Endodermal cell (in vitro differentiated cells): ENCODE data around the gene ZNF618. TPM values are rescaled to one million over a fixed set of nuclear protein-coding genes. Genes with fewer than 3 reads are reported as not detected.

ENCODE experiments used
- DNase-seq: peaks from one replicate; pipeline ENCODE4 v3.0.0-alpha.2; 2017
- H3K27ac ChIP-seq: 2 replicates; pipeline ENCODE4 v1.5.1; 2013; ENCODE audit warnings: mild to moderate bottlenecking, low read depth, low read length, moderate library complexity
- H3K27me3 ChIP-seq: 2 replicates; pipeline ENCODE4 v1.6.1; 2013; ENCODE audit warnings: mild to moderate bottlenecking, low read length, moderate library complexity; ENCODE audit not compliant: insufficient read depth, control insufficient read depth, poor library complexity, severe bottlenecking
- H3K36me3 ChIP-seq: 2 replicates; pipeline ENCODE4 v1.7.0; 2013; ENCODE audit warnings: mild to moderate bottlenecking, low read length, moderate library complexity; ENCODE audit not compliant: control insufficient read depth, insufficient read depth
- H3K4me1 ChIP-seq: one replicate; pipeline ENCODE4 v1.7.0; 2013; ENCODE audit warnings: low read length; ENCODE audit not compliant: control insufficient read depth, insufficient read depth
- H3K4me3 ChIP-seq: 2 replicates; pipeline ENCODE4 v1.5.1; 2013; ENCODE audit warnings: mild to moderate bottlenecking, low read length, moderate library complexity
- H3K9ac ChIP-seq: 2 replicates; pipeline ENCODE4 v1.6.1; 2013; ENCODE audit warnings: mild to moderate bottlenecking, low read length, moderate library complexity; ENCODE audit not compliant: poor library complexity, severe bottlenecking; ENCODE audit errors: extremely low read depth
- H3K9me3 ChIP-seq: 2 replicates; pipeline ENCODE4 v1.6.1; 2013; ENCODE audit warnings: mild to moderate bottlenecking, low read length, moderate library complexity; ENCODE audit not compliant: control insufficient read depth
- H3K27ac Mint-ChIP-seq: 2 replicates; pipeline ENCODE4 v1.8.0; 2020; ENCODE audit warnings: mixed read lengths
- H3K27me3 Mint-ChIP-seq: 2 replicates; pipeline ENCODE4 v1.8.0; 2021; ENCODE audit warnings: mild to moderate bottlenecking, mixed read lengths; ENCODE audit not compliant: insufficient read depth
- H3K36me3 Mint-ChIP-seq: 2 replicates; pipeline ENCODE4 v1.8.0; 2020; ENCODE audit warnings: low read depth, mixed read lengths
- H3K4me1 Mint-ChIP-seq: 2 replicates; pipeline ENCODE4 v1.8.0; 2020; ENCODE audit warnings: mixed read lengths
- H3K4me3 Mint-ChIP-seq: 2 replicates; pipeline ENCODE4 v1.8.0; 2020; ENCODE audit warnings: mild to moderate bottlenecking, moderate library complexity, mixed read lengths
- H3K9me3 Mint-ChIP-seq: 2 replicates; pipeline ENCODE4 v1.8.0; 2020; ENCODE audit warnings: mild to moderate bottlenecking, mixed read lengths
- CTCF ChIP-seq: fragments of 200-600 bp; sonication (generic); conservative IDR thresholded peaks from 2 replicates; pipeline ENCODE4 v1.5.0; 2021; ENCODE audit warnings: antibody characterized with exemption, mild to moderate bottlenecking
- WGBS, 2 experiments: methylation state at CpG; one replicate each; pipeline versions ENCODE4 v1.1.5 to v1.1.7; 2013; ENCODE audit warnings: missing lambda C conversion rate in 2 of 2, mixed read lengths in 1 of 2; ENCODE audit not compliant: insufficient coverage in 1 of 2, insufficient read length in 1 of 2; 5-methylcytosine and 5-hydroxymethylcytosine counted together
- total RNA-seq, 2 donors: library from RNA; stranded (reverse); fragmentation: NEBNext Ultra II Directional in 1 of 2; extraction: Animal tissue kit (Norgen Biotek cat#: 25700) in 1 of 2; gene quantifications; 2 replicates in 1 of 2; 3 replicates in 1 of 2; pipeline ENCODE4 v1.2.1, GENCODE V29; 2021

The ZNF618 gene
- total RNA-seq, 2 donors from 2014 or later, result 34.5 to 37.5 TPM

- Mint-ChIP-seq H3K36me3 (peaks cover 58% of the 10 kb centered on the region), H3K4me3 (no peak overlapping the region), H3K27ac (peak overlapping the region; percentile 1), H3K27me3 (no peaks in the 10 kb centered on the region), H3K9me3 (no peaks in the 10 kb centered on the region), H3K4me1 (no peaks in the 10 kb centered on the region)
- Histone ChIP-seq H3K4me1 (no peaks in the 10 kb centered on the region), H3K36me3 (peaks cover 37% of the 10 kb centered on the region), H3K4me3 (no peak overlapping the region), H3K9me3 (no peaks in the 10 kb centered on the region), H3K27ac (no peak overlapping the region), H3K27me3 (no peaks in the 10 kb centered on the region), H3K9ac (no peak overlapping the region)
- TF ChIP-seq CTCF, result no peak
- WGBS, 2 experiments, result 95 to 98% methylated on average over 6 to 9 of the region's 9 CpGs
- peak; percentile 38 for DNase-seq
Measured at GRCh38 chr9:114030364-114030763, 154.3 kb downstream of the ZNF618 start.

- Histone ChIP-seq H3K4me3 (no peak overlapping the region), H3K36me3 (peaks cover 32% of the 10 kb centered on the region), H3K27ac (no peak overlapping the region), H3K9me3 (no peaks in the 10 kb centered on the region), H3K4me1 (no peaks in the 10 kb centered on the region), H3K9ac (no peak overlapping the region), H3K27me3 (no peaks in the 10 kb centered on the region)
- Mint-ChIP-seq H3K27ac (no peak overlapping the region), H3K4me3 (no peak overlapping the region), H3K4me1 (no peaks in the 10 kb centered on the region), H3K27me3 (no peaks in the 10 kb centered on the region), H3K36me3 (peaks cover 59% of the 10 kb centered on the region), H3K9me3 (no peaks in the 10 kb centered on the region)
- no peak for TF ChIP-seq CTCF
- DNase-seq, result peak; percentile 27
- WGBS, 2 experiments, result 93 to 96% methylated on average over 3 to 7 of the region's 7 CpGs
Measured at GRCh38 chr9:114031037-114031630, 155.0 kb downstream of the ZNF618 start.

GRCh38 chr9:114031948-114032840 is 156.1 kb downstream of the ZNF618 start:
- peaks cover 42% of the 10 kb centered on the region for H3K36me3 ChIP-seq
- H3K27ac ChIP-seq, result no peak overlapping the region
- H3K27me3 ChIP-seq, result no peaks in the 10 kb centered on the region
- H3K9me3 Mint-ChIP-seq, result no peaks in the 10 kb centered on the region
- no peaks in the 10 kb centered on the region for H3K9me3 ChIP-seq
- H3K4me3 Mint-ChIP-seq, result no peak overlapping the region
- H3K36me3 Mint-ChIP-seq, result peaks cover 63% of the 10 kb centered on the region
- no peak overlapping the region for H3K27ac Mint-ChIP-seq
- DNase-seq, result peak; percentile 28
- no peak overlapping the region for H3K9ac ChIP-seq
- TF ChIP-seq CTCF, result no peak
- H3K4me1 Mint-ChIP-seq, result no peaks in the 10 kb centered on the region
- WGBS, 2 experiments, result 94 to 100% methylated on average over 3 to 19 of the region's 19 CpGs
- no peaks in the 10 kb centered on the region for H3K4me1 ChIP-seq
- H3K4me3 ChIP-seq, result no peak overlapping the region
- no peaks in the 10 kb centered on the region for H3K27me3 Mint-ChIP-seq
